Smooth muscle cell (in vitro differentiated cells): Measurements from ENCODE around the gene ARL11. TPM values are rescaled to one million over a fixed set of nuclear protein-coding genes. Genes with fewer than 3 reads are reported as not detected.
"Not testable (repeated sequence)": the region's sequence is repeated elsewhere in the genome, so short reads cannot be mapped to it uniquely, and the experiment has no call there.

Source experiments
- DNase-seq: peaks from one replicate; lab custom pipeline; 2025; ENCODE audit not compliant: unreplicated experiment; lab: John Stamatoyannopoulos, UW
- H2AFZ ChIP-seq: fragments of 200-600 bp; sonication (generic); 2 replicates; pipeline ENCODE4 v1.6.0; 2016; ENCODE audit warnings: antibody characterized with exemption, low read depth, mild to moderate bottlenecking
- H3F3A ChIP-seq: fragments of 200-600 bp; sonication (generic); 2 replicates; pipeline ENCODE4 v1.6.0; 2017; ENCODE audit warnings: antibody characterized with exemption, low read depth
- H3K27ac ChIP-seq: fragments of 200-600 bp; sonication (generic); 2 replicates; pipeline ENCODE4 v1.5.1; 2016; ENCODE audit warnings: low read depth, mild to moderate bottlenecking
- H3K27me3 ChIP-seq: fragments of 200-600 bp; sonication (generic); 2 replicates; pipeline ENCODE4 v1.6.1; 2016; ENCODE audit warnings: low read depth, mild to moderate bottlenecking
- H3K36me3 ChIP-seq: fragments of 200-600 bp; sonication (generic); 2 replicates; pipeline ENCODE4 v1.5.1; 2016; ENCODE audit warnings: low read depth
- H3K4me1 ChIP-seq: fragments of 200-600 bp; sonication (generic); 2 replicates; pipeline ENCODE4 v1.5.1; 2016; ENCODE audit warnings: low read depth
- H3K4me2 ChIP-seq: fragments of 200-600 bp; sonication (generic); 2 replicates; pipeline ENCODE4 v1.6.0; 2016; ENCODE audit warnings: mild to moderate bottlenecking
- H3K4me3 ChIP-seq: fragments of 200-600 bp; sonication (generic); 2 replicates; pipeline ENCODE4 v1.5.1; 2016; ENCODE audit warnings: mild to moderate bottlenecking
- H3K79me2 ChIP-seq: fragments of 200-600 bp; sonication (generic); 2 replicates; pipeline ENCODE4 v1.6.0; 2016; ENCODE audit warnings: low read depth, mild to moderate bottlenecking
- H3K9ac ChIP-seq: fragments of 200-600 bp; sonication (generic); 2 replicates; pipeline ENCODE4 v1.6.0; 2016; ENCODE audit warnings: low read depth
- H3K9me3 ChIP-seq: fragments of 200-600 bp; sonication (generic); replicated peaks from 2 replicates; pipeline ENCODE4 v1.5.1; 2016; ENCODE audit warnings: low read depth
- H4K20me1 ChIP-seq: fragments of 200-600 bp; sonication (generic); 2 replicates; pipeline ENCODE4 v1.6.0; 2016; ENCODE audit warnings: low read depth
- CTCF ChIP-seq: fragments of 200-600 bp; sonication (generic); IDR thresholded peaks from 2 replicates; pipeline ENCODE4 v1.5.1; 2017; ENCODE audit warnings: borderline replicate concordance, mild to moderate bottlenecking, antibody characterized with exemption; ENCODE audit not compliant: insufficient read depth, poor library complexity, severe bottlenecking
- WGBS: methylation state at CpG from one replicate; pipeline ENCODE4 v1.1.7; 2016; ENCODE audit warnings: low lambda C conversion rate; 5-methylcytosine and 5-hydroxymethylcytosine counted together
- polyA plus RNA-seq: library from polyadenylated mRNA; unstranded; fragments of >200 nt; fragmentation: Nextera tagmentation; extraction: Ambion mirVana; gene quantifications from 2 replicates; pipeline ENCODE4 v1.2.1, GENCODE V29; 2016
- total RNA-seq: library from RNA; depleted of rRNA; stranded (reverse); fragments of >200 nt; gene quantifications from 2 replicates; pipeline ENCODE4 v1.2.3, GENCODE V29; 2014

The ARL11 gene
- total and polyA plus RNA-seq, 2 experiments from 2014 or later, result not detected

- H3K36me3 ChIP-seq, result no peaks in the 10 kb centered on the region
- 73% methylated on average over 1 of the region's 1 CpG for WGBS
- H2AFZ ChIP-seq, result no peak overlapping the region
These were observed 18.1 kb upstream of the ARL11 start for GRCh38 chr13:49610176-49610575.

DNA sequence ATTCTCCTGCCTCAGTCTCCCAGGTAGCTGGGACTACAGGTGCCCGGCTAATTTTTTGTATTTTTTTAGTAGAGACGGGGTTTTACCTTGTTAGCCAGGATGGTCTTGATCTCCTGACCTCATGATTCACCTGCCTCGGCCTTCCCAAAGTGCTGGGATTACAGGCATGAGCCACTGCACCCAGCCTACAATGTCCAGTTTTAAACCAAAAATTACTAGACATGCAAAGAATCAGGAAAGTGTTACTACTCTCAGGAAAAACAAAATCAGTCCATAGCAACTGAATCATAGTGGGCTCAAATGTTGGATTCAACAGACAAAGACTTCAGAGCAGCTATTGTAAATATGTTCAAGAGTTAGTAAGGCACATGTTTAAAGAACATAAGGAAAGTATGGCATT is 16.3 kb upstream of the ARL11 start:
- WGBS, result 95% methylated on average over 3 of the region's 3 CpGs

More at GRCh38 chr13:49610176-49610575, 18.1 kb upstream of the ARL11 start:
- Histone ChIP-seq H3K27ac (no peak overlapping the region), H3F3A (no peaks in the 10 kb centered on the region), H3K4me2 (no peak overlapping the region), H3K4me3 (no peak overlapping the region), H3K9ac (no peak overlapping the region), H3K79me2 (no peaks in the 10 kb centered on the region), H4K20me1 (no peaks in the 10 kb centered on the region), H3K4me1 (peaks cover 10% of the 10 kb centered on the region), H3K27me3 (no peaks in the 10 kb centered on the region), H3K9me3 (no peaks in the 10 kb centered on the region)
- no peak for TF ChIP-seq CTCF
- no peak for DNase-seq

DNA sequence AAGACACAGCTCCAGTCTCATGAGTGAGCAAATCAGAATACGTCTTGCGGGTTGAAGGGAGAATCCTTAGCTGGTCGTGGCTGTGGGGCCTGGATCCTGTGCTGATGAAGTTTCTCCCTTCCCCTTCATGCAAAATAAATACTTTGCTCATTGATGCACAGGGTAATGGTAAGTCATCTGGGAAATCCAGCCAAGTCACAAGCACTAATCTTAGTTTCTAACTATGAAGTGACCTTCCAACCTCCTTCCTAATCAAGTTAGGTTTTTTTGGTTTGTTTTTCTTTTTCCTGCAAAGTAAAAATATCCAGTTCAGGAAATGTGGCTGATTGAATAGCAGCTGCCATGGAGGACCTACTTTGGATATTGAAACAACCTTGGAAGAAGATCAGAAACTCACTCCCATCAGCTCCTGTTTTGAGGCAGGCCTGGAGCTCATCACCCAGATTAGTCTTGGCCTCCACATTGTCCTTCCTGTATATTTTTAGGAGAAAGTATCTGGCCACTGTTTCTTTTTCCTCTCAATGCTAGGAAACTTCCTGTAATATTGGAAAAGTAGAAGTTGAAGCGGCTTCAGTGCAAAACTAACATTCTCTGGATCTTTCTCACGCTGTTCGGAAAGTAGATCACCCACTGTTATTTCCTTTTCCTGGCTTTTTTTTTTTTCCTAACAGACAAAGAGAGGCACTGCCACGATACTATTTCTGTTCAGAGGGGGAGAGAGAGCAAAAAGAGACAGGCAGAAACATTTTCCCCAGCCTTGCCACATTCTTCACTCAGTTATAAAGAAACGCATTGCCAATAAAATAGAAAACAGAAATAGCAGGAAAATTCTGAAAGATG is 12.3 kb upstream of the ARL11 start:
- H3K27me3 ChIP-seq, result no peaks in the 10 kb centered on the region
- H3K9me3 ChIP-seq, result no peaks in the 10 kb centered on the region
- H2AFZ ChIP-seq, result peak overlapping the region; percentile 5
- H3K9ac ChIP-seq, result no peak overlapping the region
- no peaks in the 10 kb centered on the region for H3K36me3 ChIP-seq
- no peaks in the 10 kb centered on the region for H4K20me1 ChIP-seq
- peaks cover 5% of the 10 kb centered on the region for H3K4me1 ChIP-seq
- H3K79me2 ChIP-seq, result no peaks in the 10 kb centered on the region
- H3F3A ChIP-seq, result no peaks in the 10 kb centered on the region
- H3K27ac ChIP-seq, result no peak overlapping the region
- H3K4me2 ChIP-seq, result no peak overlapping the region
- no peak for TF ChIP-seq CTCF
- no peak overlapping the region for H3K4me3 ChIP-seq
- 78% methylated on average over 8 of the region's 8 CpGs for WGBS
- no peak for DNase-seq

More for the DNA sequence above, 16.3 kb upstream of the ARL11 start:
- not testable (repeated sequence) for H3F3A ChIP-seq, H3K79me2 ChIP-seq, H3K4me3 ChIP-seq, H3K9me3 ChIP-seq, H4K20me1 ChIP-seq, DNase-seq, H3K27me3 ChIP-seq, H3K9ac ChIP-seq, H2AFZ ChIP-seq, H3K27ac ChIP-seq, H3K36me3 ChIP-seq, H3K4me2 ChIP-seq
- H3K4me1 ChIP-seq, result peaks cover 10% of the 10 kb centered on the region

GRCh38 chr13:49616676-49617065 is 11.6 kb upstream of the ARL11 start:
- peak overlapping the region; percentile 5 for H2AFZ ChIP-seq
- no peaks in the 10 kb centered on the region for H3K9me3 ChIP-seq
- H3K27ac ChIP-seq, result no peak overlapping the region
- TF ChIP-seq CTCF, result no peak
- no peak overlapping the region for H3K4me3 ChIP-seq
- H3K27me3 ChIP-seq, result no peaks in the 10 kb centered on the region
- no peaks in the 10 kb centered on the region for H4K20me1 ChIP-seq
- no peaks in the 10 kb centered on the region for H3F3A ChIP-seq
- 97% methylated on average over 3 of the region's 3 CpGs for WGBS
- no peak for DNase-seq
- no peak overlapping the region for H3K4me2 ChIP-seq
- no peak overlapping the region for H3K9ac ChIP-seq
- no peaks in the 10 kb centered on the region for H3K79me2 ChIP-seq
- no peaks in the 10 kb centered on the region for H3K36me3 ChIP-seq
- H3K4me1 ChIP-seq, result no peaks in the 10 kb centered on the region
